Hematopoietic multipotent progenitor cell treated with erythropoietin and hydrocortisone succinate and interleukin-3 and kit ligand, for 15 days (in vitro differentiated cells): ENCODE data around the gene RNF166.

Experiments
- DNase-seq: peaks from one replicate; pipeline ENCODE4 v3.0.0-alpha.2; 2015; ENCODE audit warnings: low spot score

The RNF166 gene

DNA sequence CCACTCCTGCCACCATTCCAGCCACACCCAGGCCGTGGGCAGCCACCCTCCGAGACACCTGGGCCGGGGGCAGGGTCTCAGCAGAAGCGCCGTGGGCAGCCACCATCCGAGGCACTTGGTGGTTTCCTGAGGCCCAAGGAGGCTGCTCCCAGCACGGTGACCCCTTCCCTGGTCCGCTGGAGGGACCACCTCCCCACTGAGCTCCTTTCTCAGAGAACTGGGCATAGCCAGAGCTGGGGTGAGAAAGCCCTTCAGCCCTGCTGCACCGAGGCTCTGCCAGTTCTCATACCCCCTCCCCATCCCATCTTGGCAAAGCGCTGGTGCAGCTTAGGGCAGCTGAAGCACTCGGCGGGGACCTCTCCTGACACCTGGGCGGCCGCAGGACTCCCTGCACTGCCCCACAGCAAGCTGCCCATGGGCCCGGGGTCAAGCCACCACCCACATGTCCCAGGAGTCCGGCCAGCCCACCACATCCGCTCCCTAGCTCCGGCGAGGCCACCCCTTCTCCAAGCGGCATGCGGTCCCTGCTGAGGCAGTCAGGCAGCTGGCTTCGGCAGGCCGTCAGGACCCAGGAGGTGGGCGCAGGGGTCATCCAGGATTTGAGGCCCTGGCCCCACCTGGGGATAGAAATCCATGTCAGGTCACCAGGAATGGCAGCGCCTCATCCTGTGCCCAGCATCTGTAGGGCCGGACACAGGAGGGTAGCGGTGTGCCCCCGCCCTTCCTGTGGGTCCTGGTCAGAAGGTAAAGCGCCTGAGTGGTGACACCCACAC, 54.0 kb downstream of the RNF166 start:
- no peak for DNase-seq

DNA sequence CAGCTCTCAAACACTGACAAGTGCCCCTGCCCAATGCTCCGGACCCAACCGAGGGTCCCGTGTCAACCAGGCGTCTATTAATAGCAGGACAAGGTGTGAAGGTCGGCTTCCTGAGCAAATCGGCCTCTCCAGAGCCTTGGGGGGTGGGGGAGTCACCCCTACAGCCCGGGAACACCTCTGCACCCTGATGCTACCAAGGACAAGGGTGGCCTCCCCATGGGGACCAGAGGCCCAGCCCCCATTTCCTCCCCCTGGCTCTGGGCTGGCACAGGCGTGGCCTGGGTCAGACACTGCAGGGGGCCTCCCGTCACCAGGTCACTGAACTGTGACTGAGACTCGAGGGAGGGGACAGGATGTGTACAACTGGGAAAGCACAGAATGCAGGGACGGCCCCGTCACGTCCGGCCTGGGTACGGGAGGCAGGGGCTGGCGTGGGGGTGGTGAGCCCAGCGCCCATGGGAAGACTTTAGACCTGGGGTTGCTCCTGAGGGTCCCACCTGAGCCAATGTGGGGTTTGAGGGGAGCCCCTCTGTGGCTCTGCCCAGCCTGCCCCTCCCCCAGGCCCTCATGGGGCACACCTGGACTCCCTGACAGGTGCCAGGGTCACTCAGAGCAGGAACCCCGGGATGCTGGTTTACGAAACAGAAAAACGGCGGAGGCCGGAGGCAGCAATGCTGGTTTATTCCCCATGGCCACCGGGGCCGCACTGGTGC, 54.8 kb downstream of the RNF166 start:
- DNase-seq: no peak

DNA sequence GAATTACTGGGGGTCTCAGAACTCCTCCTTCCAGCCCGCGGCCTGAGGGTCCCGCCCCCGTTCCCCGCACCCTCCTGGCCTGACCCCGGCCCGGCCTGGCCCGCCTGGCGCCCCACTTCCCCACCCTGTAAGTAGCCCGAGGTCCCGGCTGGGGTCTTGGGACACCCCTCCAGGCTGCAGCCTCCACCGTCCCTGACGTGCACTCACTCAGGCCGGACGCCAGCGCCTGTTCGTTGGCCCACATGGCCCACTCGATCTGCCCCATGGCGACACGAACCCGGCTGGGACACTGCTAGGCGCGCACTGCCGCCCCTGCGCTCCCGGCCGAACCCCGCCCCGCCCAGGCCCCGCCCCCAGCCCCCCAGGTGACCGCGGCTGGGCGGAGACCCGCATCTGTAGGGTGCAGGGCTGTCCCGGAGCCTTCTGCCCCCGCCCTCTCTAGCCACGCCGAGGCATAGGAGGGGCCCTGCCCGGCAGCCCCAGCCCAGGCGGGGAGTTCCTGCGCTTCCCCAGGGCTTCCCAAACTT, 55.4 kb downstream of the RNF166 start, which contains the start of gene CYBA:
Gene CYBA, minus strand, starts transcription at position 305 of the 527 bp plus-strand sequence. Its CDS starts 40 bp downstream, at position 265.
- no peak for DNase-seq

DNA sequence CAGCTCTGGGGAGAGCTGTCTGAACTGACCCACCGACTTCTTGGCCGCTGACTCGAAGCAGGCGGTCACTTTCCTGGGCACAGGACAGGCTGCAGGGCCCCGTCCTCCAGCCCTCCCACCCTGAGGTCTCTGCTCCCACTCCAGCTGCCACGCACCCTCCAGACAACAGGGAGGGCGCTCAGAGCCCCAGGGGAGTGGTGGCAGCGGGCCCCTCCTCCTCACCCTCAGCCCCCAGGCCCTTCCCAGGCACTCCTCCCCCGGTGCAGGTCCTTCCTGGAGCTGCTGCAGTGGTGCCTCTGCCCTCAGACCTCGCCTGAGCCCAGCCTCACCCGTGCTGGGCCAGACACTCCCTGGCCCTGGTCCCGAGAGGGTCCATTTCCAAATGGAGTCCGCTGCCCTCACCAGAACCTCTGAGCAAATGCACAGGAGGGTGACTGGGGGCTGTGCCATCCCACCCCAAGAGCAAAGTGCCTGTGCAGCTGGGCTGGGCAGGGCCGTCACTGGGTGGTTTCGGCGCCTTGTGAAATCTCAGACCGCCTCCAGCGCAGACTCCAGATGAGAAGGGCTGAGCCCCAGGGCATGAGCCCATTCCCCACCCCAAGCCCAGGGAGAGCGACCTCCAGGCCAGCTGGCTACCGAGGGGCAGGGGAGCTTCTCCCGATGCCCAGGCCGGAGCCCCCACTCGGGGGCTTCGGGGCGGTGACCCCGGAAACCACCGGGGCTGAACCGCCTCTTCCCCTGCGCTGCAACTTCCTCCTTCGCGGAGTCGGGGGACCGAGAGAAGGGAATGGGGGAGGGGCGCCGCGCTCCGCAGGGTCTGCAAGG, 56.1 kb downstream of the RNF166 start:
- no peak for DNase-seq

DNA sequence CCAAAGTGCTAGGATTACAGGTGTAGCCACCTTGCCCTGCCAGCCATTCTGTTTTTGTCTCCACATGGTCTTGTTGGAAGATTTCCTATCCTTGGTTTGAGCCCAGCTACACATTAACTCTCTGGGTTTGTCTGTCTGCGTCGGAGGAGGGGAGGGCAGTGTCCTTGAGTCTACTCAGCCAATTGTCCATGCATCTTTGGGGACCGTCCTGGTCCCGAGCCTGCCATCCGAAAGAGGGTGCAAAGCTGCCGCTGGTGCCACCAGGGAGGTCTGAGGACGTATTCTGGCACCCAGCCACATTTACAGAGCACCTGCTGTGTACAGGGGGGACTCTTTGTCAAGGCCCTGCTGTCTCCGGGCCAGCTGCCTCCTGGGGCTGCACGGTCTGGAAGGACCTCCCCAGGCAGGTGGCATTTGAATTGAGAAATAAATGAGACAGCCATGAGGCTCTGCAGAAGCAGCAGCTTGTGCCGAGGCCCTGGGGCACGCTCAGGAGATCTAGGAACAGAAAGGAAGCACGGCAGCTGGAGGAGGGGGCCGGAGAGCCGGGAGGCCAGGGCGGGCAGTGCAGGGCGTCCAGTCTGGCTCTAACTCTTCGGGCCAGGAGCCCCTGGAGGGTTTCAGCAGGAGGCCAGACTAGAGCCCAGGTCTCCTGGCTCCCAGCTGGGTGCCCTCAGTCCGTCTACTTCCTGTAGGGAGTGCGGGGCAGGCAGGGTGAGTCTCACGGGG, 56.8 kb downstream of the RNF166 start:
- no peak for DNase-seq

DNA sequence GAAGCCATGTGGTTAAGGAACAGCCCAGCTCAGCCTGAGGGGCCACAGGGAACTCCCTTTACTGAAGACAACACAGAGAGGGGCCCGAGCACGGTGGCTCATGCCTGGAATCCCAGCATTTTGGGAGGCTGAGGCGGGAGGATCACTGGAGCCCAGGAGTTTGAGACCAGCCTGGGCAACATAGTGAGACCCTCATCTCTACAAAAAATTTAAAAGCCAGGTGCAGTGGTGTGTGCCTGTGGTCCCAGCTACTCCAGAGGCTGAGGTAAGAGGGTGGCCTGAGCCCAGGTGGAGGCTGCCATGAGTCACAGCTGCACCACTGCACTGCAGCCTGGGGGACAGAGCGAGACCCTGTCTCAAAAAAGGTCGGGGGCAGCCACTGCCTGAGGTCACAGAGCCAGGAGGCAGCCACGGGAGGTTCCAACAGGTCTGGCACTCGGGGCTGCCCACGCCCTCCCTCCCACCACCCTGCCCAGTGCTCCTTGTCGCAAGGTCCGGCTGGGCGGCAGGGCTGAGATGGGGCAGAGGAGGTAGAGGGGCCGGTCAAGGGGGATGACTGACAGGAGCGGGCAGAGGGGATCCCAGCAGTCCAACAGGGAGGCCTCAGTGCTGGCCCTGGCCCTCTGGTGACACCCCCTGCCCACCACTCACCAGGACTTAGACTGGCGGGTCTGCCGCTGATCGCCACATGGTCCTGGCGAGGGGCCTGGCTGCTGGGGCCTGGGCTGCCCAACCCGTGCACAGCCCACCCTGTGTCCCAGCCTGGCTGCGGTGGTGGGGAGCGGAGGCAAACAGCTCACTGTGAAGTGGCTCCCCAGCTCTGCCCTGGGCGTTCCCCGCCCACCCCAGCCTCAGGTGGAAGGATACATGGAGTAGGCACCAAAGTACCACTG, 58.8 kb downstream of the RNF166 start:
- DNase-seq: no peak
